CD14-positive monocyte (primary cell): ENCODE data around the gene WDR89. TPM values are rescaled to one million over a fixed set of nuclear protein-coding genes. Genes with fewer than 3 reads are reported as not detected.

Source experiments
- DNase-seq, 3 donors: peaks; one replicate each; pipeline ENCODE4 v3.0.0-alpha.2; 2011 to 2022
- H2AFZ ChIP-seq: 2 replicates; pipeline ENCODE4 v1.6.0; 2012; ENCODE audit warnings: mild to moderate bottlenecking, low read depth, low read length, inconsistent platforms; ENCODE audit not compliant: insufficient read depth, poor library complexity, severe bottlenecking
- H3K27ac ChIP-seq, 2 donors: 1 replicate in 1 of 2; 2 replicates in 1 of 2; pipeline ENCODE4 v1.5.1; 2012 to 2013; ENCODE audit warnings: low read length in 2 of 2, control low read depth in 1 of 2, inconsistent platforms in 1 of 2, low read depth in 1 of 2, mild to moderate bottlenecking in 1 of 2
- H3K27me3 ChIP-seq, 2 donors: one replicate each; pipeline versions ENCODE4 v1.6.0 to v1.6.1; 2011 to 2013; ENCODE audit warnings: low read length in 2 of 2; ENCODE audit not compliant: control insufficient read depth in 2 of 2, insufficient read depth in 2 of 2
- H3K36me3 ChIP-seq, 2 donors: replicated peaks in 1 of 2; 1 replicate in 1 of 2; 2 replicates in 1 of 2; pipeline versions ENCODE4 v1.5.1 to v1.6.1; 2012 to 2013; ENCODE audit warnings: low read length in 2 of 2, control low read depth in 1 of 2, inconsistent platforms in 1 of 2, mild to moderate bottlenecking in 1 of 2; ENCODE audit not compliant: insufficient read depth in 2 of 2, control insufficient read depth in 1 of 2
- H3K4me1 ChIP-seq, 2 donors: 1 replicate in 1 of 2; 2 replicates in 1 of 2; pipeline versions ENCODE4 v1.5.1 to v1.6.1; 2012 to 2013; ENCODE audit warnings: low read length in 2 of 2, control low read depth in 1 of 2, inconsistent platforms in 1 of 2, mild to moderate bottlenecking in 1 of 2, moderate library complexity in 1 of 2; ENCODE audit not compliant: insufficient read depth in 2 of 2, control insufficient read depth in 1 of 2
- H3K4me2 ChIP-seq: replicated peaks from 2 replicates; pipeline ENCODE3; 2012; ENCODE audit warnings: low read length, moderate library complexity, mild to moderate bottlenecking; ENCODE audit not compliant: poor library complexity, severe bottlenecking; ENCODE audit errors: extremely low read depth
- H3K4me3 ChIP-seq, 3 experiments: fragments of 200-600 bp in 1 of 3; sonication (generic) in 1 of 3; replicated peaks in 1 of 3; 1 replicate in 2 of 3; 2 replicates in 1 of 3; pipeline ENCODE4 v1.5.1; 2011 to 2013; ENCODE audit warnings: low read length in 3 of 3, mild to moderate bottlenecking in 3 of 3, control low read depth in 2 of 3, low read depth in 2 of 3, inconsistent platforms in 1 of 3, moderate library complexity in 1 of 3
- H3K79me2 ChIP-seq: 2 replicates; pipeline ENCODE4 v1.6.0; 2012; ENCODE audit warnings: mild to moderate bottlenecking, control low read depth, inconsistent platforms, low read length, moderate library complexity; ENCODE audit not compliant: insufficient read depth
- H3K9ac ChIP-seq: 2 replicates; pipeline ENCODE4 v1.6.0; 2017; ENCODE audit warnings: low read length, mild to moderate bottlenecking; ENCODE audit not compliant: insufficient read depth, poor library complexity, severe bottlenecking
- H3K9me3 ChIP-seq, 2 donors: replicated peaks in 1 of 2; 1 replicate in 1 of 2; 2 replicates in 1 of 2; pipeline versions ENCODE4 v1.5.1 to v1.6.1; 2012 to 2013; ENCODE audit warnings: low read length in 2 of 2, control low read depth in 1 of 2; ENCODE audit not compliant: control insufficient read depth in 1 of 2, insufficient read depth in 1 of 2
- H4K20me1 ChIP-seq: 2 replicates; pipeline ENCODE4 v1.6.0; 2012; ENCODE audit warnings: mild to moderate bottlenecking, low read length, control low read depth, moderate library complexity; ENCODE audit not compliant: insufficient read depth
- H3K27ac Mint-ChIP-seq, 7 donors: one replicate each; pipeline ENCODE4 v1.8.0; 2020; ENCODE audit warnings: mild to moderate bottlenecking in 7 of 7, mixed read lengths in 7 of 7, moderate library complexity in 6 of 7, inconsistent platforms in 2 of 7
- H3K27me3 Mint-ChIP-seq, 3 donors: one replicate each; pipeline ENCODE4 v1.8.0; 2021 to 2022; ENCODE audit warnings: low read depth in 3 of 3, mild to moderate bottlenecking in 3 of 3, mixed read lengths in 3 of 3, moderate library complexity in 3 of 3, inconsistent platforms in 1 of 3
- H3K36me3 Mint-ChIP-seq, 2 donors: one replicate each; pipeline ENCODE4 v1.8.0; 2020; ENCODE audit warnings: mixed read lengths in 2 of 2, inconsistent platforms in 1 of 2, mild to moderate bottlenecking in 1 of 2
- H3K4me1 Mint-ChIP-seq: one replicate; pipeline ENCODE4 v1.8.0; 2020; ENCODE audit warnings: mild to moderate bottlenecking, mixed read lengths
- H3K4me3 Mint-ChIP-seq, 2 donors: one replicate each; pipeline ENCODE4 v1.8.0; 2020; ENCODE audit warnings: mild to moderate bottlenecking in 2 of 2, mixed read lengths in 2 of 2, moderate library complexity in 1 of 2
- H3K9me3 Mint-ChIP-seq, 7 donors: one replicate each; pipeline ENCODE4 v1.8.0; 2020 to 2022; ENCODE audit warnings: mixed read lengths in 7 of 7, mild to moderate bottlenecking in 6 of 7, moderate library complexity in 6 of 7, inconsistent platforms in 2 of 7
- WGBS: methylation state at CpG from one replicate; pipeline ENCODE4 v1.1.5; 2013; ENCODE audit warnings: missing lambda C conversion rate; ENCODE audit not compliant: insufficient coverage; 5-methylcytosine and 5-hydroxymethylcytosine counted together
- intact Hi-C, 2 donors: fragments of 100-400 bp; cut with micrococcal nuclease; formaldehyde crosslinking; loops; one replicate each; pipeline versions ENCODE4 v1.15.0 to v1.15.1; 2023
- polyA minus RNA-seq: library from RNA; depleted of rRNA, polyadenylated mRNA; stranded (reverse); fragments of >200 nt; gene quantifications from 2 replicates; pipeline ENCODE4 v1.2.3, GENCODE V29; 2012
- polyA plus RNA-seq, 3 donors: library from polyadenylated mRNA; depleted of rRNA in 1 of 3; unstranded in 2 of 3; stranded (reverse) in 1 of 3; fragments of 300-500 nt in 2 of 3; fragments of >200 nt in 1 of 3; fragmentation: Illumina TruSeq in 2 of 3; gene quantifications; 1 replicate in 2 of 3; 2 replicates in 1 of 3; pipeline ENCODE4 v1.2.3, GENCODE V29; 2012 to 2021
- total RNA-seq, 12 experiments: library from RNA in 1 of 12; stranded (reverse) in 1 of 12; fragments of 120-200 nt in 1 of 12; gene quantifications; one replicate each; pipeline ENCODE4 v1.2.4 and lab custom pipeline; 2013 to 2026; ENCODE audit warnings: mixed read lengths in 6 of 12, inconsistent platforms in 1 of 12
- TF ChIP-seq, protein P1 (sequence below): fragments of 200-600 bp; IDR thresholded peaks from one replicate; pipeline ENCODE4 v1.8.0; 2022; ENCODE audit warnings: antibody characterized with exemption, mild to moderate bottlenecking

WDR89 gene, protein sequence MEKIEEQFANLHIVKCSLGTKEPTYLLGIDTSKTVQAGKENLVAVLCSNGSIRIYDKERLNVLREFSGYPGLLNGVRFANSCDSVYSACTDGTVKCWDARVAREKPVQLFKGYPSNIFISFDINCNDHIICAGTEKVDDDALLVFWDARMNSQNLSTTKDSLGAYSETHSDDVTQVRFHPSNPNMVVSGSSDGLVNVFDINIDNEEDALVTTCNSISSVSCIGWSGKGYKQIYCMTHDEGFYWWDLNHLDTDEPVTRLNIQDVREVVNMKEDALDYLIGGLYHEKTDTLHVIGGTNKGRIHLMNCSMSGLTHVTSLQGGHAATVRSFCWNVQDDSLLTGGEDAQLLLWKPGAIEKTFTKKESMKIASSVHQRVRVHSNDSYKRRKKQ
- total RNA-seq (2013): 8.0 TPM
- polyA plus RNA-seq (1 to 10 TPM; 2.1 to 3.6 (median 2.2) TPM), polyA minus RNA-seq (1.1 and 1.4 TPM in 2 replicates), total RNA-seq (lab: John Stamatoyannopoulos, UW) (2.2 to 10.5 (median 6.1) reads per million in 11 experiments)

DNA sequence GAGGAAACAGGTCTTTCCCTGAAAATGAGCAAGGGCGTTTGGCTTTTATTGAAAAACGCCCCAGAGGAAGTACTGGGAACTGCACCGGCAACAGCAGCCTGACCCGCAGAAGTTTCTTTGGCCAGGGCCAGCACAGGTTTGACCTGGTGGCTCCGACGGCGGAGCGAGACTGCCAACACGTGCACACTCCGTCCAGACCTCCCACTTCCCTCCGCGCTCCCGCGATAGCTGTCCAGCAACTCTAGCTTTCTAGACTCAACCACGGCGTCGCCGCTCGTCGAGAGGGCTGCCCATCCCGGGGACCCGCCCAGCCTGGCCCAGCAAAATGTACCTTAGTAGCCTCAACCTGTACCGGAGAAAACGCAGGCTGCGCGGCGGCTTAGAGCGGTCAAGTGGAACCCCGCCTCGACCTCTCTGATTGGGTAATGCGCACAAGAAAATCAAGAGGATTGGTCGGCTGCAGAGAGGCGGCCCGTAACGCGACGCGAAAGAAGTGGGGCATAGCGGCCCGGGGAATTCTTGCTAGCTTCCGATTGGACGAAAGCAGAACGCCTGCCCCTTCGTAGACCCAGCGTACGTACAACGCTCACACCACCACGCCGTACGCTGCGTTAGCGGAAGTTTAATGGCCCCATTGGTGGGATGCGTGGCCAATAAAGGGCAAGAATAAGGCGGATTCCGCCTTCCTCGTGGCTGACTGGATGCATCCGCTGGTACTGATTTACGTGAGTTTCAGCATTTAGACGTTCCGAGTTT, at the start of gene WDR89:
WDR89 (minus strand) TSS at position 399 of the 756 bp plus-strand sequence. CDS start 41,929 bp downstream, outside the sequence.
- Mint-ChIP-seq H3K4me1 (peaks cover 5% of the 10 kb centered on the region), H3K4me3 (peak within 1 kb of the TSS; percentile 96 to 99), H3K36me3 (peaks cover 9 to 13% of the 10 kb centered on the region in 2 donors), H3K27ac (peak within 1 kb of the TSS; percentile 99 to 100 (median 100)), H3K27me3 (peaks cover 0 to 2% (median 0%) of the 10 kb centered on the region in 3 donors), H3K9me3 (peaks cover 0 to 7% (median under 1%) of the 10 kb centered on the region in 7 donors)
- Histone ChIP-seq H3K79me2 (peaks cover 53% of the 10 kb centered on the region), H3K9ac (peak within 1 kb of the TSS; percentile 86), H3K4me1 (peaks cover 12 to 23% of the 10 kb centered on the region in 2 donors), H3K27ac (peak within 1 kb of the TSS; percentile 95 to 97), H3K27me3 (no peaks in the 10 kb centered on the region), H2AFZ (peak within 1 kb of the TSS; percentile 92), H3K36me3 (no peaks in the 10 kb centered on the region), H3K9me3 (no peaks in the 10 kb centered on the region), H3K4me2 (peak within 1 kb of the TSS; percentile 98), H3K4me3 (peak within 1 kb of the TSS; percentile 58 to 88 (median 70)), H4K20me1 (no peaks in the 10 kb centered on the region)
- WGBS: under 1% methylated on average over 53 of the region's 60 CpGs
- intact Hi-C loops: loop anchor here (1.0 to 5.0 kb wide), 3 partner anchors 86 to 99 kb away; partner anchors contain the start of genes PPP2R5E (in 2 of the 2) and SGPP1 (in 1 of the 2)
- TF ChIP-seq, protein P1, sequence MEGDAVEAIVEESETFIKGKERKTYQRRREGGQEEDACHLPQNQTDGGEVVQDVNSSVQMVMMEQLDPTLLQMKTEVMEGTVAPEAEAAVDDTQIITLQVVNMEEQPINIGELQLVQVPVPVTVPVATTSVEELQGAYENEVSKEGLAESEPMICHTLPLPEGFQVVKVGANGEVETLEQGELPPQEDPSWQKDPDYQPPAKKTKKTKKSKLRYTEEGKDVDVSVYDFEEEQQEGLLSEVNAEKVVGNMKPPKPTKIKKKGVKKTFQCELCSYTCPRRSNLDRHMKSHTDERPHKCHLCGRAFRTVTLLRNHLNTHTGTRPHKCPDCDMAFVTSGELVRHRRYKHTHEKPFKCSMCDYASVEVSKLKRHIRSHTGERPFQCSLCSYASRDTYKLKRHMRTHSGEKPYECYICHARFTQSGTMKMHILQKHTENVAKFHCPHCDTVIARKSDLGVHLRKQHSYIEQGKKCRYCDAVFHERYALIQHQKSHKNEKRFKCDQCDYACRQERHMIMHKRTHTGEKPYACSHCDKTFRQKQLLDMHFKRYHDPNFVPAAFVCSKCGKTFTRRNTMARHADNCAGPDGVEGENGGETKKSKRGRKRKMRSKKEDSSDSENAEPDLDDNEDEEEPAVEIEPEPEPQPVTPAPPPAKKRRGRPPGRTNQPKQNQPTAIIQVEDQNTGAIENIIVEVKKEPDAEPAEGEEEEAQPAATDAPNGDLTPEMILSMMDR: peak; percentile 81
- peak; percentile 99 for DNase-seq

DNA sequence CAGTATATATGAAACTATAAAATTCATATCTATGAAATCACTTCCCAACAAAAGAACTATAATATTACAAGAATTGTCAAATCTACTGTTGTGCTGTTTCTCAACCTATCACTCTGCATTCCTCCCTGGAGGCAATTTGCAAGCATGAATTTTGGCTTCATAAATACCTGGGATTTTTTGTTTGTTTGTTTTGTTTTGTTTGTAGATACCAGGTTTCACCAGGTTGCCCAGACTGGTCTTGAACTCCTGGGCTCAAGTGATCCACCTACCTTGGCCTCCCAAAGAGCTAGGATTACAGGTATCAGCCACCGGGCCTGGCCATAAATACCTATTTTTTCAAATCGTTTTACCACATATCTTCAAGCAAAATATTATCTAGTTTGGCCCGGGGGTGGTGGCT, 47.5 kb upstream of the WDR89 start:
- TF ChIP-seq, protein P1: no peak
- Mint-ChIP-seq H3K36me3 (no peaks in the 10 kb centered on the region), H3K4me3 (no peak overlapping the region)

More for the DNA sequence above, 47.5 kb upstream of the WDR89 start:
- Mint-ChIP-seq H3K27ac (no peak overlapping the region), H3K27me3 (peaks cover 0 to 2% (median 0%) of the 10 kb centered on the region in 3 donors), H3K4me1 (peaks cover 4% of the 10 kb centered on the region), H3K9me3 (no peaks in the 10 kb centered on the region)
- H2AFZ ChIP-seq: no peak overlapping the region
- no peak overlapping the region for H3K27ac ChIP-seq
- H3K79me2 ChIP-seq: no peaks in the 10 kb centered on the region
- no peak overlapping the region for H3K4me3 ChIP-seq
- WGBS: 100% methylated on average over 2 of the region's 3 CpGs
- intact Hi-C loops: no loop called here
- DNase-seq: no peak
- H3K9me3 ChIP-seq: no peaks in the 10 kb centered on the region
- no peaks in the 10 kb centered on the region for H3K36me3 ChIP-seq
- no peaks in the 10 kb centered on the region for H3K4me1 ChIP-seq
- H3K4me2 ChIP-seq: no peak overlapping the region
- H3K27me3 ChIP-seq: no peaks in the 10 kb centered on the region
- no peak overlapping the region for H3K9ac ChIP-seq
- no peaks in the 10 kb centered on the region for H4K20me1 ChIP-seq
